IMR-90 (cell line): ENCODE measurements around the gene AOPEP. TPM values are rescaled to one million over a fixed set of nuclear protein-coding genes. Genes with fewer than 3 reads are reported as not detected.

ENCODE experiments used
- ATAC-seq: fragments of 200-7000 bp; cut with Tn5 transposase; 2 replicates; pipeline ENCODE4 v1.9.1; 2020; ENCODE audit warnings: low read depth, mild to moderate bottlenecking, moderate library complexity
- BruUV-seq: library from RNA; stranded (reverse); fragments of 400-500 nt; replicated peaks from 2 replicates; lab custom pipeline; 2021; lab: Mats Ljungman, UMichigan
- CTCF ChIA-PET: fragments of 300-600 bp; formaldehyde crosslinking; extraction: SDS; loops from one replicate; lab custom pipeline; 2021; ENCODE audit warnings: antibody characterized with exemption; lab: Yijun Ruan, JAX
- POLR2A ChIA-PET: fragments of 300-600 bp; sonication (Branson Sonifier 250); formaldehyde crosslinking; loops from one replicate; lab custom pipeline; 2022; ENCODE audit warnings: antibody characterized with exemption; ENCODE audit not compliant: unreplicated experiment; lab: Charles Lee
- DNase-seq: peaks from one replicate; pipeline ENCODE4 v3.0.0; 2013
- H2AFZ ChIP-seq: replicated peaks from 2 replicates; pipeline ENCODE3; 2013; ENCODE audit warnings: low read length, mild to moderate bottlenecking; ENCODE audit not compliant: poor library complexity
- H2AK5ac ChIP-seq: 2 replicates; pipeline ENCODE4 v1.6.1; 2013; ENCODE audit warnings: low read depth, low read length, inconsistent platforms
- H2AK9ac ChIP-seq: replicated peaks from 2 replicates; pipeline ENCODE3; 2013; ENCODE audit warnings: mild to moderate bottlenecking, low read depth, low read length, moderate library complexity; ENCODE audit not compliant: poor library complexity
- H2BK120ac ChIP-seq: 2 replicates; pipeline ENCODE4 v1.6.1; 2013; ENCODE audit warnings: low read depth, low read length, inconsistent platforms
- H2BK15ac ChIP-seq: 3 replicates; pipeline ENCODE4 v1.6.1; 2013; ENCODE audit warnings: low read depth, low read length, inconsistent platforms
- H2BK20ac ChIP-seq: 2 replicates; pipeline ENCODE4 v1.6.1; 2013; ENCODE audit warnings: low read depth, mild to moderate bottlenecking, inconsistent platforms, low read length, moderate library complexity
- H2BK5ac ChIP-seq: 2 replicates; pipeline ENCODE4 v1.6.1; 2013; ENCODE audit warnings: mild to moderate bottlenecking, low read depth, low read length, inconsistent platforms; ENCODE audit not compliant: poor library complexity, severe bottlenecking
- H3K14ac ChIP-seq: replicated peaks from 2 replicates; pipeline ENCODE4 v1.6.1; 2013; ENCODE audit warnings: low read depth, low read length, inconsistent platforms
- H3K18ac ChIP-seq: 2 replicates; pipeline ENCODE4 v1.6.1; 2013; ENCODE audit warnings: low read depth, low read length, control low read depth
- H3K23ac ChIP-seq: 2 replicates; pipeline ENCODE4 v1.6.1; 2013; ENCODE audit warnings: low read depth, low read length, inconsistent platforms
- H3K27ac ChIP-seq: 2 replicates; pipeline ENCODE4 v1.5.1; 2013; ENCODE audit warnings: mild to moderate bottlenecking, control low read depth, low read length; ENCODE audit not compliant: insufficient read depth
- H3K27me3 ChIP-seq: 2 replicates; pipeline ENCODE4 v1.6.1; 2013; ENCODE audit warnings: low read length; ENCODE audit not compliant: control insufficient read depth, insufficient read depth
- H3K36me3 ChIP-seq: 2 replicates; pipeline ENCODE4 v1.6.1; 2013; ENCODE audit warnings: low read length, mixed read lengths; ENCODE audit not compliant: control insufficient read depth, insufficient read depth
- H3K4ac ChIP-seq: 2 replicates; pipeline ENCODE4 v1.6.1; 2013; ENCODE audit warnings: low read depth, low read length, inconsistent platforms
- H3K4me1 ChIP-seq: 2 replicates; pipeline ENCODE4 v1.6.1; 2013; ENCODE audit warnings: low read length, mixed read lengths; ENCODE audit not compliant: control insufficient read depth, insufficient read depth
- H3K4me2 ChIP-seq: 2 replicates; pipeline ENCODE4 v1.6.1; 2013; ENCODE audit warnings: low read depth, mild to moderate bottlenecking, control low read depth, low read length, moderate library complexity
- H3K4me3 ChIP-seq: 2 replicates; pipeline ENCODE4 v1.5.1; 2013; ENCODE audit warnings: low read depth, mild to moderate bottlenecking, control low read depth, low read length, moderate library complexity; ENCODE audit not compliant: insufficient read depth
- H3K56ac ChIP-seq: 2 replicates; pipeline ENCODE4 v1.6.1; 2013; ENCODE audit warnings: low read length, inconsistent platforms; ENCODE audit not compliant: insufficient read depth; ENCODE audit errors: extremely low read depth
- H3K79me1 ChIP-seq, 2 experiments: 2 replicates each; pipeline ENCODE4 v1.6.1; 2013; ENCODE audit warnings: low read length in 2 of 2, inconsistent platforms in 1 of 2, low read depth in 1 of 2
- H3K9ac ChIP-seq: 2 replicates; pipeline ENCODE4 v1.6.1; 2013; ENCODE audit warnings: low read depth, low read length, control low read depth
- H3K9me1 ChIP-seq: 2 replicates; pipeline ENCODE4 v1.6.1; 2013; ENCODE audit warnings: low read length, inconsistent platforms; ENCODE audit not compliant: insufficient read depth
- H3K9me3 ChIP-seq: 2 replicates; pipeline ENCODE4 v1.6.1; 2013; ENCODE audit warnings: low read length; ENCODE audit not compliant: control insufficient read depth, insufficient read depth
- H4K20me1 ChIP-seq: 2 replicates; pipeline ENCODE4 v1.6.1; 2013; ENCODE audit warnings: low read length, inconsistent platforms; ENCODE audit not compliant: insufficient read depth
- H4K5ac ChIP-seq: 2 replicates; pipeline ENCODE4 v1.6.1; 2013; ENCODE audit warnings: mild to moderate bottlenecking, low read depth, low read length, control low read depth
- H4K8ac ChIP-seq, 2 experiments: 2 replicates each; pipeline ENCODE4 v1.6.1; 2013; ENCODE audit warnings: low read depth in 2 of 2, low read length in 2 of 2, control low read depth in 1 of 2, inconsistent platforms in 1 of 2
- H4K91ac ChIP-seq: 2 replicates; pipeline ENCODE4 v1.6.1; 2013; ENCODE audit warnings: low read depth, low read length, inconsistent platforms; ENCODE audit not compliant: insufficient read depth
- CEBPB ChIP-seq: IDR thresholded peaks from 2 replicates; pipeline ENCODE4 v1.6.1; 2012; ENCODE audit warnings: low read depth, low read length, improper control_type of control experiment
- WGBS, 2 experiments: methylation state at CpG; one replicate each; pipeline versions ENCODE4 v1.1.5 to v1.1.7; 2013; ENCODE audit warnings: missing lambda C conversion rate in 2 of 2; ENCODE audit not compliant: insufficient read length in 1 of 2; ENCODE audit errors: extremely low coverage in 2 of 2; 5-methylcytosine and 5-hydroxymethylcytosine counted together
- dilution Hi-C: fragments of 300-500 bp; cut with HindIII; formaldehyde crosslinking; loops from one replicate; pipeline ENCODE4 v1.14.3; 2018; ENCODE audit warnings: low sequenced_read_pairs; ENCODE audit not compliant: unreplicated experiment
- in situ Hi-C: fragments of 300-500 bp; cut with MboI; formaldehyde crosslinking; loops from 3 replicates; pipeline ENCODE4 v1.14.3; 2019; ENCODE audit warnings: low sequenced_read_pairs, inconsistent platforms, mixed read lengths
- intact Hi-C: fragments of 100-400 bp; cut with micrococcal nuclease; formaldehyde crosslinking; loops from 2 replicates; pipeline ENCODE4 v1.10.0; 2022
- polyA plus RNA-seq, 3 experiments: library from polyadenylated mRNA; depleted of rRNA; stranded (reverse); fragments of >200 nt; gene quantifications; 2 replicates each; pipeline ENCODE4 v1.2.3, GENCODE V29; 2012; ENCODE audit warnings: low replicate concordance in 1 of 3
- total RNA-seq: library from RNA; depleted of rRNA; stranded (reverse); fragments of >200 nt; gene quantifications from 2 replicates; pipeline ENCODE4 v1.2.3, GENCODE V29; 2012
- TF ChIP-seq, protein P1 (sequence below): fragments of 150-350 bp; IDR thresholded peaks from 2 replicates; pipeline ENCODE4 v1.6.1; 2017; ENCODE audit warnings: mild to moderate bottlenecking, antibody characterized with exemption, low read length, low read depth

Gene AOPEP
- total and polyA plus RNA-seq, 2 of the 4 experiments (the other 2 are of a cell fraction) = 34.9 to 38.7 TPM

GRCh38 chr9:95026148-95026524, 299.6 kb downstream of the AOPEP start:
- Histone ChIP-seq H3K27ac (no peak overlapping the region), H3K14ac (no peak overlapping the region), H4K8ac (peak overlapping the region; percentile 22 to 46; a peak in 2 of 4 replicates), H2AK5ac (peak overlapping the region; percentile 81), H3K4me1 (peaks cover 37% of the 10 kb centered on the region), H2BK15ac (0 out of 3 replicates have a peak overlapping the region, but pooled peaks have one; percentile 12), H2BK20ac (peak overlapping the region; percentile 35; the same call in 1 of the 2 replicates), H3K9ac (no peak overlapping the region), H3K4ac (peak overlapping the region; percentile 51; the same call in 1 of the 2 replicates), H3K4me2 (no peak overlapping the region; the same call in 1 of the 2 replicates), H3K9me1 (peaks cover 29% of the 10 kb centered on the region), H3K27me3 (no peaks in the 10 kb centered on the region), H2AFZ (no peak overlapping the region), H3K36me3 (peaks cover 28% of the 10 kb centered on the region), H2AK9ac (no peak overlapping the region), H4K91ac (peak overlapping the region; percentile 13; the same call in 1 of the 2 replicates), H2BK120ac (peak overlapping the region; percentile 56), H2BK5ac (peak overlapping the region; percentile 78), H3K18ac (peak overlapping the region; percentile 67; the same call in 1 of the 2 replicates), H3K4me3 (no peak overlapping the region), H3K9me3 (no peaks in the 10 kb centered on the region), H4K5ac (peak overlapping the region; percentile 27; the same call in 1 of the 2 replicates), H3K23ac (peak overlapping the region; percentile 8; the same call in 1 of the 2 replicates), H3K79me1 (peaks cover 12 to 86% of the 10 kb centered on the region in 2 experiments), H4K20me1 (peaks cover 43% of the 10 kb centered on the region), H3K56ac (no peak overlapping the region)
- DNase-seq (no peak), ATAC-seq (no peak)
- intact Hi-C loops (no loop called here), in situ Hi-C loops (loop anchor here (10.0 kb wide), 1 partner anchor 241 kb away; no protein-coding TSS in a partner anchor), dilution Hi-C loops (no loop called here)
- CTCF ChIA-PET = interaction anchor here (0.7 to 1.5 kb wide), 6 partner anchors 9 to 345 kb away, joined by 3 to 10 read pairs (median 3); no protein-coding TSS in a partner anchor
- BruUV-seq = no TSS peak
- WGBS, 2 experiments = no CpG with 5 or more reads among the region's 6 CpGs
- peak; percentile 34; the same call in 1 of the 2 replicates for TF ChIP-seq CEBPB
- TF ChIP-seq, protein P1, sequence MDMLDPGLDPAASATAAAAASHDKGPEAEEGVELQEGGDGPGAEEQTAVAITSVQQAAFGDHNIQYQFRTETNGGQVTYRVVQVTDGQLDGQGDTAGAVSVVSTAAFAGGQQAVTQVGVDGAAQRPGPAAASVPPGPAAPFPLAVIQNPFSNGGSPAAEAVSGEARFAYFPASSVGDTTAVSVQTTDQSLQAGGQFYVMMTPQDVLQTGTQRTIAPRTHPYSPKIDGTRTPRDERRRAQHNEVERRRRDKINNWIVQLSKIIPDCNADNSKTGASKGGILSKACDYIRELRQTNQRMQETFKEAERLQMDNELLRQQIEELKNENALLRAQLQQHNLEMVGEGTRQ = no peak
- POLR2A ChIA-PET = no interaction called here
